Activated CD4-positive, alpha-beta T cell treated with anti-CD3 and anti-CD28 coated beads, Interleukin-2, amount 10 ng/mL, durations not matched to agents 7 days and 5 days (primary cell): ENCODE measurements around the gene DUSP15. TPM values are rescaled to one million over a fixed set of nuclear protein-coding genes. Genes with fewer than 3 reads are reported as not detected.

Experiments
- total RNA-seq, 2 experiments: library from RNA; stranded (reverse); gene quantifications; one replicate each; pipeline ENCODE4 v1.2.3, GENCODE V29; 2021

DUSP15 gene
- total RNA-seq, 2 experiments from 2014 or later, result not detected

Other genes starting within 250 kb of the DUSP15 start
- not detected for gene COX4I2, start 232.6 kb downstream of the DUSP15 start, total RNA-seq
- gene BCL2L1, start 147.7 kb downstream of the DUSP15 start, total RNA-seq, result 10 to 100 TPM; 57.1 to 58.8 TPM
- gene TPX2, start 131.2 kb downstream of the DUSP15 start, total RNA-seq, result 100 to 1,000 TPM; 164 to 193 TPM
- under 1 TPM; 0.52 to 0.87 TPM for gene MYLK2, start 51.2 kb downstream of the DUSP15 start, total RNA-seq
- not detected for gene FOXS1, start 24.9 kb downstream of the DUSP15 start, total RNA-seq
- gene TTLL9, start 107 bp upstream of the DUSP15 start, total RNA-seq, result not detected
- 10 to 100 TPM; 12.9 to 13.9 TPM for gene PDRG1, start 81.5 kb upstream of the DUSP15 start, total RNA-seq
- under 1 TPM in 1 of 2 experiments, not detected in 1; 0.05 TPM for gene XKR7, start 97.6 kb upstream of the DUSP15 start, total RNA-seq
- gene CCM2L, start 139.9 kb upstream of the DUSP15 start, total RNA-seq, result not detected
- not detected for gene HCK, start 181.7 kb upstream of the DUSP15 start, total RNA-seq
- 10 to 100 TPM; 36.8 to 44.2 TPM for gene TM9SF4, start 239.2 kb upstream of the DUSP15 start, total RNA-seq